HG02610 (cell line): ENCODE data around the gene ZNF239.
"Not testable (repeated sequence)": the region's sequence is repeated elsewhere in the genome, so short reads cannot be mapped to it uniquely, and the experiment has no call there.

ENCODE experiments used
- ATAC-seq: cut with Tn5 transposase; IDR thresholded peaks from one replicate; pipeline ENCODE4 v1.9.1; 2021; ENCODE audit warnings: mild to moderate bottlenecking, moderate library complexity; ENCODE audit not compliant: unreplicated experiment

Gene ZNF239

DNA sequence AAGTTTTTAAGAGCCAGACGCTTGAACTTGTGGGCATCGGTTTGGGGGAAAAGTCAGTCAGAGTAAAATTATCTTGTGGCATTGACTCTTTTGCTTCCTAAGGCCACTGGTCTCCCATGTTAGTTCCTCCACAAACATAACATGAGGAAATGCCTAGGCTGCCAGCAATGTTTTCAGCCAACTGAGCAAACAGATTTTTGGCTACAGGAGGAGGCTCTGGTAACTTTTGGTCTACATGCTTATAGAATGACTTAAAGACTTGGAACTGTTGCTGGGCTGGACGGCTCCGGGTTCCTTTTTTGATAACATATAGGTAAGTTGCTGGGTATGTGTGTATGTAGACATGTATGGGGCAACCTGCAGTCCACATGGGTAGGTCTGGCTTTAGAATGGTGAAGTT lies 9.6 kb upstream of the ZNF239 start:
- no peak for ATAC-seq

- no peak for ATAC-seq
These were observed 2.2 kb upstream of the ZNF239 start for GRCh38 chr10:43576580-43576979.

DNA sequence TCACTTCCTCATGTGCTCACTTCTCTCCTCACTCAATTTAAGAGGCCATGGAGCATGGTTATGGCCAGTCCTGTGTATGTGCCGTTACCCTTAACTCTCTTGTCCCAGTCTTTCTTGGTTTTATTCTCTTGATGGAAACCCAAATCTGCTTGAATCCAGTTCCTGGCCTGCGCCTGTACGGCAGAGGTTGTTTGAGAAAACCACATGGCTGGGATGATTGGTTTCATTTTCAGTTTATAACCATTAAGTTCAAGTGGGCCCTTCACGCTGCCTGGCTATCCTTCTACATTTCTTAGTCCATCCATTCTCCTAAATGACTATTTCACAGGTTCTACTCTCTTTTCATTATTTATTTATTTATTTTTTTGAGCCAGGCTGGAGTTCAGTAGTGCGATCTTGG lies 1.6 kb upstream of the ZNF239 start:
- ATAC-seq = no peak

- ATAC-seq = no peak
These were observed 490 bp upstream of the ZNF239 start for GRCh38 chr10:43574906-43575305.

DNA sequence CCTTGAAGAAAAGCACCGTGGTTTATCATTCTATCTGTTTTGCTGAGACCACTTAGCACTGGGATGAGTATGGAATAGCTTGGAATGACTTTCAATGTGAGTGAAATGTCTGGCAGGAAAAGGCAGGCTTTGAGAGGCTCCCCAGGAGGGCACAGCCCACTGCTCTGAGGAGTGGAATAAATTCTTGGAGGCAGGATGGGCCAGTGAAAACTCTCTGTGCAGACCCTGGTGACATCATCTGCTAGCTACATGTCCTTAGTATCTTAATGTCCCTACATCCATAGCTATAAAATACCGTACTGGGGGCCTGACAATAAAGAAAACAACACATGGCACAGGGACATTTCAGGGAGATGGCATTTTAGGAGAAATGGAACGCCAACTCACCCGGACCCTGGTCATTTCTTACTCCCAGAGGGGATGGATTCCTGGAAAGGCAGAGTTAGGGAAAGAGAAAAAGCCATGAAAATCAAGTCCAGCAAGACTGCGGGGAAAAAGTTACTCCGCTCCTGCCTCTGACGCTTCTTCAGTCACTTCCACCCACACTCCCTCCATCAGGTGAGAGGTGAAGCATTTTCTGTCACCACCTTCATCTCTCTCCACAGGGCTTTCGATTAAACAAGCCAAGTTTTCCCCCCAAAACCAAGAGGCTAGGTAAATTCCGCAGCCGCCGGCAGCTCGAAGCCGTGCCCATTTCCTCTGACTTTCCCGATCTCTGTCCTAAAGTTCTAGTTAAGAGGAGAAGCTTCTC lies 991 bp downstream of the ZNF239 start:
- ATAC-seq = no peak

- no peak for ATAC-seq
These were observed 3.4 kb downstream of the ZNF239 start for GRCh38 chr10:43570971-43571370.

DNA sequence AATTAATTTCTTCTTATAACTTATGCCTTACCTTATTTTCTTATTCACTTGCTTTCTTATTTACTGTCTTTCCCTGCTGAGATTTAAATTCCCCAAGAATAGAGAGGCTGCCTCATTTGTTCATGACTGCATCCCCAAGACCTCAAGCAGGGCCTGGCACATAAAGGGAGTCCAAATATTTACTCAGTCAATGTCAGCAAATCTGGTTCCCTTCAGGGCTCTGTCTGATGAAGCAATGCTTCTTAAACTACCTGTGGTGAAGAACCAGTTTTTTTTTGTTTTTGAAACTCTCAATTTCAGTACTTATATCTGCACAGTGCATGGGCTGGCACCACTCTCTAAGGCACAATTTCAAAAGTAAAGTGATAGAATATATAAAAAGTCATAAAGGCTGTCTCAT lies 4.7 kb downstream of the ZNF239 start:
- ATAC-seq = no peak

- no peak for ATAC-seq
These were observed 17.2 kb downstream of the ZNF239 start for GRCh38 chr10:43557214-43557613.

- ATAC-seq = not testable (repeated sequence)
These were observed 30.7 kb downstream of the ZNF239 start for GRCh38 chr10:43543746-43544145.

GRCh38 chr10:43524434-43525247 lies 49.8 kb downstream of the ZNF239 start:
- ATAC-seq = no peak
